CD4-positive, CD25-positive, alpha-beta regulatory T cell (primary cell): ENCODE measurements around the gene MALRD1. TPM values are rescaled to one million over a fixed set of nuclear protein-coding genes. Genes with fewer than 3 reads are reported as not detected.

ENCODE experiments used
- ATAC-seq, 2 donors: fragments of 150-1000 bp; cut with Tn5 transposase; one replicate each; pipeline ENCODE4 v1.10.0; 2021; ENCODE audit warnings: low read depth in 2 of 2, moderate number of reproducible peaks in 2 of 2, moderate library complexity in 1 of 2
- DNase-seq, 3 donors: peaks; one replicate each; pipeline versions ENCODE4 v3.0.0 to v3.0.0-alpha.2; 2012 to 2022; ENCODE audit warnings: mixed read lengths in 1 of 3
- H3K27ac ChIP-seq: one replicate; pipeline ENCODE4 v1.7.0; 2013; ENCODE audit warnings: mild to moderate bottlenecking, low read length; ENCODE audit not compliant: insufficient read depth, poor library complexity, severe bottlenecking
- H3K27me3 ChIP-seq: one replicate; pipeline ENCODE4 v1.7.0; 2013; ENCODE audit warnings: low read length; ENCODE audit not compliant: control insufficient read depth, insufficient read depth
- H3K36me3 ChIP-seq: one replicate; pipeline ENCODE4 v1.7.0; 2013; ENCODE audit warnings: mild to moderate bottlenecking, low read length, moderate library complexity; ENCODE audit not compliant: control insufficient read depth, insufficient read depth
- H3K4me1 ChIP-seq: 2 replicates; pipeline ENCODE4 v1.7.0; 2013; ENCODE audit warnings: mild to moderate bottlenecking, low read length; ENCODE audit not compliant: insufficient read depth, control insufficient read depth, poor library complexity, severe bottlenecking
- H3K4me3 ChIP-seq: one replicate; pipeline ENCODE4 v1.7.0; 2013; ENCODE audit warnings: low read depth, mild to moderate bottlenecking, low read length, moderate library complexity
- H3K9me3 ChIP-seq, 2 experiments: 1 replicate in 1 of 2; 2 replicates in 1 of 2; pipeline ENCODE4 v1.7.0; 2013; ENCODE audit warnings: low read length in 2 of 2, mild to moderate bottlenecking in 1 of 2, moderate library complexity in 1 of 2; ENCODE audit not compliant: control insufficient read depth in 2 of 2
- H3K27ac Mint-ChIP-seq, 3 donors: one replicate each; pipeline ENCODE4 v1.8.0; 2020 to 2022; ENCODE audit warnings: mild to moderate bottlenecking in 3 of 3, mixed read lengths in 3 of 3, moderate library complexity in 2 of 3
- H3K27me3 Mint-ChIP-seq: one replicate; pipeline ENCODE4 v1.8.0; 2022; ENCODE audit warnings: mild to moderate bottlenecking, mixed read lengths
- H3K36me3 Mint-ChIP-seq: one replicate; pipeline ENCODE4 v1.8.0; 2020; ENCODE audit warnings: mixed read lengths
- H3K4me1 Mint-ChIP-seq, 4 donors: one replicate each; pipeline ENCODE4 v1.8.0; 2020 to 2022; ENCODE audit warnings: mixed read lengths in 4 of 4, mild to moderate bottlenecking in 1 of 4
- H3K4me3 Mint-ChIP-seq, 4 donors: one replicate each; pipeline ENCODE4 v1.8.0; 2020 to 2022; ENCODE audit warnings: mild to moderate bottlenecking in 4 of 4, mixed read lengths in 4 of 4, moderate library complexity in 3 of 4
- H3K9me3 Mint-ChIP-seq, 7 donors: one replicate each; pipeline ENCODE4 v1.8.0; 2020 to 2022; ENCODE audit warnings: mixed read lengths in 7 of 7, mild to moderate bottlenecking in 3 of 7, moderate library complexity in 2 of 7
- polyA plus RNA-seq, 4 donors: library from polyadenylated mRNA; unstranded; fragments of 300-500 nt; fragmentation: Illumina TruSeq; gene quantifications; one replicate each; pipeline ENCODE4 v1.2.3, GENCODE V29; 2021
- total RNA-seq: library from RNA; stranded (reverse); gene quantifications from one replicate; pipeline ENCODE4 v1.2.3, GENCODE V29; 2022

The MALRD1 gene
- total and polyA plus RNA-seq, 5 donors from 2014 or later = not detected

DNA sequence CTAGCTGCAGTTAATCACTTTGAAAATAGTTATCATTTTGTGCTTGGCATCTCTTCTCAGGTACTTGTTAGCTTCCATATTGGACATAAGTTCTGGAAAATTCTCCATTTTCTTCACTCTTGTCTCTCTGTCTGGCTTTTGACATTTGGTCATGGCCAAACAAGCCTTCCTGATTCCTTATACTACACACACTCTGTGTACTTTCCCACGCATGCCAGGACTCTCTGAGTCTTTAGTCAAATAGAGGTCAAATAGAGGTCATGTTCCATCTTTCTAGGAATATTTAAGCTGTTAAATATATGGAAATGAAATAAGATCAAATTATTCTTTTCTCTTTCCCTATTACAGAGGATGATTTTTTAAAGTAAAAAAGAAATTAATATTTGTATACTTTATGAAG is 532.1 kb downstream of the MALRD1 start:
- Histone ChIP-seq H3K36me3 (no peaks in the 10 kb centered on the region), H3K9me3 (no peaks in the 10 kb centered on the region), H3K4me3 (no peak overlapping the region), H3K27me3 (no peaks in the 10 kb centered on the region), H3K27ac (no peak overlapping the region), H3K4me1 (no peaks in the 10 kb centered on the region)
- no peaks in the 10 kb centered on the region for H3K4me1 Mint-ChIP-seq
- ATAC-seq (no peak), DNase-seq (no peak)
- no peaks in the 10 kb centered on the region for H3K36me3 Mint-ChIP-seq
- no peaks in the 10 kb centered on the region for H3K27me3 Mint-ChIP-seq
- H3K4me3 Mint-ChIP-seq = no peak overlapping the region
- peaks cover 0 to 12% (median 5%) of the 10 kb centered on the region in 7 donors for H3K9me3 Mint-ChIP-seq
- no peak overlapping the region for H3K27ac Mint-ChIP-seq

DNA sequence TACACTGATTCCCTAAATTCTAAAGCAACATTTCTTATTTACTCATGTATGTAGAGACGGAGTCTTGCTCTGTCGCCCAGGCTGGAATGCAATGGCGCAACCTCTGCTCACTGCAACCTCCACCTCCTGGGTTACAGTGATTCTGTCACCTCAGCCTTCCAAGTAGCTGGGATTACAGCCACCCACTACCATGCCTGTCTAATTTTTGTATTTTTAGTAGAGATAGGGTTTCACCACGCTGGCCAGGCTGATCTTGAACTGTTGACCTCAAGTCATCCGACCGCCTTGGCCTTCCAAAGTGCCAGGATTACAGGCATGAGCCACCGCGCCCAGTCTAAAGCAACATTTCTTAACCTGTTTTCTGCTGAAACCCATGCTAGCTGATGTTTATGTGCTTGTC is 540.0 kb downstream of the MALRD1 start:
- no peak overlapping the region for H3K4me3 Mint-ChIP-seq
- ATAC-seq (no peak), DNase-seq (no peak)
- no peaks in the 10 kb centered on the region for H3K4me1 Mint-ChIP-seq
- Histone ChIP-seq H3K9me3 (peaks cover 0 to 2% of the 10 kb centered on the region in 2 experiments), H3K27ac (no peak overlapping the region), H3K4me1 (no peaks in the 10 kb centered on the region), H3K27me3 (no peaks in the 10 kb centered on the region), H3K4me3 (no peak overlapping the region), H3K36me3 (no peaks in the 10 kb centered on the region)
- no peaks in the 10 kb centered on the region for H3K27me3 Mint-ChIP-seq
- H3K9me3 Mint-ChIP-seq = peaks cover 0 to 17% (median 7%) of the 10 kb centered on the region in 7 donors
- no peak overlapping the region for H3K27ac Mint-ChIP-seq
- H3K36me3 Mint-ChIP-seq = no peaks in the 10 kb centered on the region

DNA sequence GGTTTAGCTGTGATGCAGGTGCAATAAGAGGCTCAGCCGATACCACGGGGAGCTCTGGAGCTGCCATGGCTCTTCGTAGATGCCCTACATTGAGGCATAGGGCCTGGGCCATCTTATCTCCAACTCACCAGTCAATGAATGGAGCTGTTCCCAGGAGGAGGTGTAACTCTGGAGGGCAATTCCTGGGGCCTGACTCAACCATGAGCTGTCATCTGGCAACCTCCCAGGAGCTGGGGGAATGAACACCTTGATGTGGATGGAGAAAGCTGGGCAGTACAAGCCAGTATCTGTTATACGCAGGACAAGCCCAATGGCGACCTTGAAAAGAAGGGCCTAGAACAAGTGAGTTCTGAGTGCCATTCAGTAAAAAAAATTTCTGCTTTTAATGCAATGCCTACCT is 543.7 kb downstream of the MALRD1 start:
- Histone ChIP-seq H3K4me1 (no peaks in the 10 kb centered on the region), H3K27me3 (no peaks in the 10 kb centered on the region), H3K9me3 (peaks cover 2 to 4% of the 10 kb centered on the region in 2 experiments), H3K27ac (no peak overlapping the region), H3K4me3 (no peak overlapping the region), H3K36me3 (no peaks in the 10 kb centered on the region)
- Mint-ChIP-seq H3K9me3 (peaks cover 0 to 13% (median 6%) of the 10 kb centered on the region in 7 donors), H3K4me3 (no peak overlapping the region), H3K27ac (no peak overlapping the region), H3K4me1 (no peaks in the 10 kb centered on the region), H3K36me3 (no peaks in the 10 kb centered on the region), H3K27me3 (no peaks in the 10 kb centered on the region)
- ATAC-seq (no peak), DNase-seq (no peak)

DNA sequence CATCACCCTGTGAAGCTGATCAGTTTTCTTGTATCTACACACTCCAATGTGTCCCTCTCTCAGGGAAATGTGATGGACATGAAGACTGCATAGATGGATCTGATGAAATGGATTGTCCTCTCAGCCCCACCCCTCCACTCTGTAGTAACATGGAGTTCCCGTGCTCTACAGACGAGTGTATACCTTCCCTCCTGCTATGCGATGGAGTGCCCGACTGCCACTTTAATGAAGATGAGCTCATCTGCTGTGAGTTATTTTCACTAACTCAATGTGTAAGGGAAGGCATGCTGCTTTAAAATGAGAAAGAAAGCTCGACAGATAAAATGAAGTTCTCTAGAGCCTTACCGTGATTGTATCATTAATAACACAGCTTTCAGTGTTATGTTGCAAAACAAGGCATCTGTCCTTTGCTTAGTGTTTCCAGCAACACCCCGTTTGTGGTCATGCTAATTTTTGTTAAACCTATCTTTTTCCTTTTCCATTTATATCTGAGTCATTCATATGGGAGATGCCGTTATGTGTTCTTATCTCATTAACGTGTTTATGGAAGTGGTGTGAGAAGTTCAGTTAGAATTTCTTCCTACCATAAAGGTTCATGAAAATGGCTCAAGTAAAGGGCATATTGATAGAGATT is 546.7 kb downstream of the MALRD1 start:
- no peaks in the 10 kb centered on the region for H3K36me3 ChIP-seq
- Mint-ChIP-seq H3K27me3 (no peaks in the 10 kb centered on the region), H3K4me1 (no peaks in the 10 kb centered on the region), H3K4me3 (no peak overlapping the region), H3K27ac (no peak overlapping the region), H3K9me3 (peaks cover 1 to 11% (median 4%) of the 10 kb centered on the region in 7 donors), H3K36me3 (no peaks in the 10 kb centered on the region)
- peaks cover 0 to 4% of the 10 kb centered on the region in 2 experiments for H3K9me3 ChIP-seq
- DNase-seq = no peak
- ATAC-seq = no peak
- H3K27me3 ChIP-seq = no peaks in the 10 kb centered on the region
- no peak overlapping the region for H3K4me3 ChIP-seq
- no peak overlapping the region for H3K27ac ChIP-seq
- no peaks in the 10 kb centered on the region for H3K4me1 ChIP-seq

DNA sequence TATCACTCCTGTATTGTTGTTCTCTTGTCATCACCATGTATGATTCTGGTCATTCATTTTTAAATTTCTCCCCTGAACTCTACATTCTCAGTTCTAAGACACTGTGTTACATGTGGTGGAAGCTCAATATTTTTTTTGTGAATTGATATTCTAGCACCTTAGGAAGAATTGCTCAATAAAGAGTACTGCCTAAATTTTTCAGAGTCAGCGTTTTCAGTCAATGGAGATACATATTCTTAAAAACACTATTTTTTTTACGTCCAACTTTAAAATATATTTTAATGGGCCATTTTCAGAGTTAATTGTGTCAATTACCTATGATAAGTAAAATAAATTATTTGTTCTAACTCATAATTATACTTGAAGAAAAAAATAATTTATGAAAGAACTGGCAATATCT is 557.2 kb downstream of the MALRD1 start:
- Histone ChIP-seq H3K27me3 (no peaks in the 10 kb centered on the region), H3K27ac (no peak overlapping the region), H3K4me1 (no peaks in the 10 kb centered on the region), H3K9me3 (peaks cover 0 to 5% of the 10 kb centered on the region in 2 experiments), H3K36me3 (no peaks in the 10 kb centered on the region), H3K4me3 (no peak overlapping the region)
- Mint-ChIP-seq H3K27ac (no peak overlapping the region), H3K4me1 (no peaks in the 10 kb centered on the region), H3K27me3 (no peaks in the 10 kb centered on the region), H3K9me3 (peaks cover 3 to 8% (median 6%) of the 10 kb centered on the region in 7 donors), H3K36me3 (no peaks in the 10 kb centered on the region), H3K4me3 (no peak overlapping the region)
- DNase-seq = no peak
- no peak for ATAC-seq

DNA sequence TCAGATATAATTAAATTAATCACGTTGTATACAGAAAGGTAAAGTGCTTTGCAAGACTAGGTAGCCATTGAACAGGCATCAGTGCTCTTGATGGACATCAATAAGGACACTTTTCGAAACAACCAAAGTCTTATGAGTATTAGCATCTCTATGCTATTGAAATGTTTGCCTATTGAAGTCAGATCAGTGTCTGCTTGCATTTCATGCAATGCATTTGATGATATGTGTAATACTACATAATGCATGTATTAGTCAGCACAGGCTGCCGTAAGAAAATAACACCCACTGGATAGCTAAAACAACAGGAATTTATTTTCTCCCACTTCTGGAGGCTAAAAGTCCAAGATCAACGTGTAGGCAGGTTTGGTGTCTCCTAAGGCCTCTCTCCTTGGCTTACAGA is 558.4 kb downstream of the MALRD1 start:
- H3K4me1 ChIP-seq = no peaks in the 10 kb centered on the region
- Mint-ChIP-seq H3K27ac (no peak overlapping the region), H3K27me3 (no peaks in the 10 kb centered on the region), H3K9me3 (peaks cover 3 to 10% (median 7%) of the 10 kb centered on the region in 7 donors), H3K4me1 (no peaks in the 10 kb centered on the region), H3K36me3 (no peaks in the 10 kb centered on the region), H3K4me3 (no peak overlapping the region)
- no peak for ATAC-seq
- no peaks in the 10 kb centered on the region for H3K27me3 ChIP-seq
- no peak for DNase-seq
- no peak overlapping the region for H3K4me3 ChIP-seq
- H3K9me3 ChIP-seq = peaks cover 0 to 5% of the 10 kb centered on the region in 2 experiments
- no peaks in the 10 kb centered on the region for H3K36me3 ChIP-seq
- no peak overlapping the region for H3K27ac ChIP-seq

DNA sequence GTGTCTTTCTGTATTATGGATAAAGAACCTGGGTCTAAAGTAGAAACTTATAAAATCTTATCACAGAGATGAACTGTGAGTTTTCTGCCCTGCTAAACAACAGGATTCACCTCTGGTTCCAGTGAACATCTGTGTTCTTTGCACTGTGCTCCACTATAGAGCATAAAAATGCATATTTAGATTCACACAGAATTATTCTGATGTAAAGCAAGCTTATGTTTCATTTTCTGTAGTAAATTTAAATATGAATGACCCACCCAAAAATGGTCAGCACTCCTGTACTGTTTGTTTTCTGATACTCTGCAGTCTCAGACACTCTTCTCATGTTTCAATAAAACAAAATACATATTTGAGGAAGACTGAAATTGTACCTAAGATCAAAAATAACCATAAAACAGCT is 563.2 kb downstream of the MALRD1 start:
- Histone ChIP-seq H3K27me3 (no peaks in the 10 kb centered on the region), H3K4me3 (no peak overlapping the region), H3K36me3 (no peaks in the 10 kb centered on the region), H3K9me3 (peaks cover 2 to 11% of the 10 kb centered on the region in 2 experiments), H3K27ac (no peak overlapping the region), H3K4me1 (no peaks in the 10 kb centered on the region)
- H3K36me3 Mint-ChIP-seq = no peaks in the 10 kb centered on the region
- ATAC-seq (no peak), DNase-seq (no peak)
- no peak overlapping the region for H3K27ac Mint-ChIP-seq
- no peak overlapping the region for H3K4me3 Mint-ChIP-seq
- H3K4me1 Mint-ChIP-seq = no peaks in the 10 kb centered on the region
- H3K27me3 Mint-ChIP-seq = no peaks in the 10 kb centered on the region
- H3K9me3 Mint-ChIP-seq = peaks cover 0 to 13% (median 5%) of the 10 kb centered on the region in 7 donors

DNA sequence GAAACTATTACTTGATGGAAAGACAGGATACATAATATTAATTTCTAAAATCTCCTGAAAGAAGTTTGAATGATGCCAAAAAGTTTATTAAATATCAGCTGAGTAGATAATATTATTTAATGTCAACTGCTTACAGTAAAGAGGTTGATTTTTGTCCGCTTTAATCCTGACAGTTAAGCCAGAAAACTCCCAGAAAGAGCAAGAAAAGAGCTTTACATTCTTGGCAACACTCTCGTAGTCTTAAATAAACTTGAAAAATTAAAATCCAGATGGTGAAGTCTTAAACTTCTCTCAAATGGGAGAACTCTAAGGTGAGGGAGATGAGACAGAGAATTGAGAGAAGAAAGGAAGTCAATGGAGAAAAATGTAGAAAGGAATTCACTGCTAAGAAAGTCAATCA is 568.4 kb downstream of the MALRD1 start:
- H3K27ac Mint-ChIP-seq = no peak overlapping the region
- H3K4me3 ChIP-seq = no peak overlapping the region
- no peaks in the 10 kb centered on the region for H3K36me3 ChIP-seq
- H3K27ac ChIP-seq = no peak overlapping the region
- H3K27me3 ChIP-seq = no peaks in the 10 kb centered on the region
- peaks cover 0 to 10% (median 4%) of the 10 kb centered on the region in 7 donors for H3K9me3 Mint-ChIP-seq
- no peaks in the 10 kb centered on the region for H3K36me3 Mint-ChIP-seq
- H3K9me3 ChIP-seq = peaks cover 2 to 6% of the 10 kb centered on the region in 2 experiments
- H3K4me3 Mint-ChIP-seq = no peak overlapping the region
- no peak for DNase-seq
- ATAC-seq = no peak
- no peaks in the 10 kb centered on the region for H3K4me1 ChIP-seq
- H3K27me3 Mint-ChIP-seq = no peaks in the 10 kb centered on the region
- H3K4me1 Mint-ChIP-seq = no peaks in the 10 kb centered on the region
